GM18861 (cell line): Measurements from ENCODE around the gene LCP2.

Source experiments
- ATAC-seq: cut with Tn5 transposase; IDR thresholded peaks from one replicate; pipeline ENCODE4 v1.9.1; 2021; ENCODE audit not compliant: unreplicated experiment

Gene LCP2

GRCh38 chr5:170297589-170298462 is at the start of gene LCP2:
TSS of gene LCP2 (minus strand) at chr5:170297777. CDS start at chr5:170297611, 166 bp downstream.
- ATAC-seq = no peak

- ATAC-seq = no peak
Observed at GRCh38 chr5:170347022-170347567, 49.5 kb upstream of the LCP2 start.

GRCh38 chr5:170345971-170346370 is 48.4 kb upstream of the LCP2 start:
- ATAC-seq = no peak

- no peak for ATAC-seq
Observed at GRCh38 chr5:170343177-170343576, 45.6 kb upstream of the LCP2 start.

- ATAC-seq = no peak
Observed at GRCh38 chr5:170342153-170342725, 44.7 kb upstream of the LCP2 start.

- no peak for ATAC-seq
Observed at GRCh38 chr5:170341545-170341944, 44.0 kb upstream of the LCP2 start.

- no peak for ATAC-seq
Observed at GRCh38 chr5:170339780-170340167, 42.2 kb upstream of the LCP2 start.

- peak; percentile 85 for ATAC-seq
Observed at GRCh38 chr5:170338933-170339779, 41.6 kb upstream of the LCP2 start.

- ATAC-seq = no peak
Observed at GRCh38 chr5:170338291-170338690, 40.7 kb upstream of the LCP2 start.

- no peak for ATAC-seq
Observed at GRCh38 chr5:170337045-170337733, 39.6 kb upstream of the LCP2 start.

- no peak for ATAC-seq
Observed at GRCh38 chr5:170336065-170336464, 38.5 kb upstream of the LCP2 start.

GRCh38 chr5:170334626-170335025 is 37.0 kb upstream of the LCP2 start:
- ATAC-seq = no peak

GRCh38 chr5:170333161-170333910 is 35.8 kb upstream of the LCP2 start:
- peak; percentile 40 for ATAC-seq

- ATAC-seq = no peak
Observed at GRCh38 chr5:170332058-170332457, 34.5 kb upstream of the LCP2 start.

GRCh38 chr5:170330568-170331054 is 33.0 kb upstream of the LCP2 start:
- ATAC-seq = no peak

GRCh38 chr5:170329524-170329923 is 31.9 kb upstream of the LCP2 start:
- no peak for ATAC-seq

GRCh38 chr5:170327829-170328228 is 30.3 kb upstream of the LCP2 start:
- ATAC-seq = no peak

- peak; percentile 28 for ATAC-seq
Observed at GRCh38 chr5:170327168-170327567, 29.6 kb upstream of the LCP2 start.

GRCh38 chr5:170319301-170319700 is 21.7 kb upstream of the LCP2 start:
- no peak for ATAC-seq

GRCh38 chr5:170317499-170317898 is 19.9 kb upstream of the LCP2 start:
- ATAC-seq = no peak
